HG02973 (cell line): Measurements from ENCODE around the gene TRMT61A.
"Not testable (repeated sequence)": the region's sequence is repeated elsewhere in the genome, so short reads cannot be mapped to it uniquely, and the experiment has no call there.

Experiments used
- ATAC-seq: cut with Tn5 transposase; IDR thresholded peaks from one replicate; pipeline ENCODE4 v1.9.1; 2021; ENCODE audit warnings: moderate library complexity; ENCODE audit not compliant: unreplicated experiment

TRMT61A gene

DNA sequence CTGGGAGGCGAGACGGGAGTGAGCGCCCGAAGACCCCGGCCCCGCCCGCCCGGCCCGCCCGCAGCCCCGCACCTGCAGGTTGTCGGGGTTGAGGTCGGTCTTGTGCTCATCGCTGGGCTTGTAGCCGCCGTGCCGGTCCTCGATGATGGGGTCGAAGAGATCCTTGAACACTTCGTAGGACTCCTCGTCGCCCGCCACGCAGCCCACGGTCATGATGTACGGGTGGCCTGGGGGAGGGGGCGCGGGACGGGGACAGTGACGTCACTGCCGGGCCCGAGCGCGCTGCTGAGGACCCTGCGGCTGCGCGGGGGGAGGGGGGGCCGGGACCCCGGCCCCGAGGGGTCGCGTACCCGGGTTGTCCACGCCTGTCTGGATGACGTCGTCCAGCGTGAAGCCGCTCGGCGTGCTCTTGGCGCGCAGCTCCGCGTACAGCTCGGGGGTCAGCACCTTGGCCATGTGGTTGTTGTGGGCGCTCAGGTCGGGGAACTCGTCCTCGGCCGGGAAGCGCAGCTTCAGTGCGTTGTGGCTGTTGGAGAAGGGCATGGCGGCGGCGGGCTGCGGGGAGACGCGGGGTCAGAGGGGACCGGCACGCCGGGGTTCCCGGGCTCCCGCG, 6.9 kb upstream of the TRMT61A start:
- no peak for ATAC-seq

DNA sequence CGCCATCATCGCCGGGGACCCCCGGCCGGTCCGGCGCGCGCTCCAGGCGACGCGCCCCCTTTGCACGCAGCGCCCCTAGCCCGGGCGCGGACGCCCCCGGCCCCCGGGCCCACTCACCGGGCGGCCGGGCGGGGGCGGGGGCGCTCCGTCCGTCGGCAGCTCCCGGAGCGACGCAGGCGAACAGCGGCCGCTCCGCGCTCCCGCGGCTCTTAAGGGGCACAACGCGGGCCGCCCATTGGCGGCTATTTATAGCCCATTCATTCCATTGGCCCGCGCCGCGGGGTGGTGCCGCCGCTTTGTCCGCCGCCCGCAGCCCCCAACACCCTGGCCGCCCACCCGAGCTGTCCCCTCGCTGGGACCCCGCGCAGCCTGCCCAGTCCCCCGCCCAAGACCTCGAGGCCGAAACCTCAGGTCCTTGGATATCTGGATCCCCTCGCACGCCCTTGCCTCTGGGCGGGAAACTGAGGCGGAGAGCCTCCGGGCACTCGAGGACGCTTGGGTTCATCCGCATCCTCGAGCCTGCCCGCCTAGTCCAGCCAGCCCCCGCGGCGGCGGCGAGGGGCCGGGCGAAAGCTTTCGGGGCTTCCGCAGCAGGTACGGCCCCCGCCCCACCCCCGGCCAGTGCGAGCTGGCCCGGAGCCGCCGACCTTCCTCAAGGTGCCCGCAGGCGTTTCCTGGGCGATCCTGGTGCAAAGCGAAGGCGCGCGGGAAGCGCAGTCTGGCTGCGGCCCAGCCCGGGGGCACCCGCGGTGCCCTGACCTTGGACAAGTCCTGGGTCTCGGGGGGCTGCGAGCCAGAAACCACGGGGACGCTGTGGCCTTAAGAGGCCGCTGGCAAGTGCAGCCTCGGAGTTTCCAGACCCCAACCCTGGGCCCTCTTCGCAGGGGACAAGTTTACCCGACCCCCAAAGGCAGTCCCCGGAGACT, 6.1 kb upstream of the TRMT61A start, which contains the start of gene CKB:
Gene CKB (minus strand): TSS at position 182 of the 926 bp plus-strand sequence. CDS start 337 bp downstream, outside the sequence.
- no peak for ATAC-seq

DNA sequence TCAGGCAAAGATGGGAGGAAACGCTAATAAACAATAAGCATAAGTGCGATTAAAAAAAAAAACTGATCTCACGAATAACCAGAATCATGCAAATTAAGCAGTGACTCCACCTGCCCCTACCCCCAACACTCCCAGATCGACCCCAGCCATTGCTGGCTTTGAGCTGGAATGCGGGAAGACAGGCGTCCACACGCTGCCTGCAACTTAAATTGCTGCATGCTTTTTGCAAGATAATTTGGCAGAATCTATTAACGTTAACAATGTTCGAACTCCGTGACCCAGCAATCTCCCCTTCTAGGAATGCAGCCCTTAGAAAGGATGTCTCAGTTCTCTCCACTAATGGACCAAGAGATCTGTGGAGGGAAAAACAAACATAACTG, 5.4 kb upstream of the TRMT61A start:
- no peak for ATAC-seq

DNA sequence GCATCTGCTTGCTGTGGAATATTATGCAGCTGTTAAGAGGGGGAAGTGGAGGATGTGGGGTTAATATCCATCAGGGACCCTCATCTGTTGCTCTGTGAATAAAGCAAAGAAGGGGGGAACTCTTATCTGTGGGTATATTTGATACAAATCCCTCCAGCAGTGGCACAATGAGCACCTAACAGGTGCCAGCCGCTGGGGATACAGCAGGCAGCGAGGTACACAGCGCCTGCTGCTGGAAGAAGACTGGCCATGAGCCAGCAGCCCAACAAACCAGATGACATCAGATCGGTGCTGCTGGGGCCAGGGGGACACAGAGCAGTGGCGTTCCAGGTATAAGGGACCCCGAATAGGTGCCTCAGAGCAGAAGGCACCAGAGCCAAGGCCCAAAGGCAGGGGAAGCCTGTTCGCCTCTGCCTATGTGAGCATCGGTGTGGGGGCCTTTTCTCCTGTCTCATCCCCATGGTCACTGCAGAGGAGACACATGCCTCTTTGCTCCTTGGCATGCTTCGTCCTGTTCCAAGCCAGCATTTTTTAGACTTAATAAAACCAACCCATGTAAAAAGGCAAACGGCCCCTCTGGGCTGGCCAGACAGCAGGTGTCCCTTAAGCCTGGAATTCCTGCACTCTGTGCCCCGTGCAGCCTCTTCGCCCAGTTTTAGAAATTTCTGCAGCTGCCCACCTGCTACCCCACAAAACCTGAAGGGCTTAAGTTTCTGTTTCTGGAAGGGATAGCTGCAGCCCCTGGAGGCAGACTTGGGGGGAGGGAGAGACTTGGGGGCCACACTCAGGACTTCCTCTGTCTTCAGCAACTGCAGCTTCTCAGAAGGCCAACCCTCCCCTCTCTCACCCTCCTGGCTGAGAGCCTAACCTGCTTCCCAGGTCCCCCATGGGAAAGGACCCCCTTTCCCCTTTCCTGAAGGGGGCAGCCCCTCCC, 4.7 kb upstream of the TRMT61A start:
- ATAC-seq: no peak

DNA sequence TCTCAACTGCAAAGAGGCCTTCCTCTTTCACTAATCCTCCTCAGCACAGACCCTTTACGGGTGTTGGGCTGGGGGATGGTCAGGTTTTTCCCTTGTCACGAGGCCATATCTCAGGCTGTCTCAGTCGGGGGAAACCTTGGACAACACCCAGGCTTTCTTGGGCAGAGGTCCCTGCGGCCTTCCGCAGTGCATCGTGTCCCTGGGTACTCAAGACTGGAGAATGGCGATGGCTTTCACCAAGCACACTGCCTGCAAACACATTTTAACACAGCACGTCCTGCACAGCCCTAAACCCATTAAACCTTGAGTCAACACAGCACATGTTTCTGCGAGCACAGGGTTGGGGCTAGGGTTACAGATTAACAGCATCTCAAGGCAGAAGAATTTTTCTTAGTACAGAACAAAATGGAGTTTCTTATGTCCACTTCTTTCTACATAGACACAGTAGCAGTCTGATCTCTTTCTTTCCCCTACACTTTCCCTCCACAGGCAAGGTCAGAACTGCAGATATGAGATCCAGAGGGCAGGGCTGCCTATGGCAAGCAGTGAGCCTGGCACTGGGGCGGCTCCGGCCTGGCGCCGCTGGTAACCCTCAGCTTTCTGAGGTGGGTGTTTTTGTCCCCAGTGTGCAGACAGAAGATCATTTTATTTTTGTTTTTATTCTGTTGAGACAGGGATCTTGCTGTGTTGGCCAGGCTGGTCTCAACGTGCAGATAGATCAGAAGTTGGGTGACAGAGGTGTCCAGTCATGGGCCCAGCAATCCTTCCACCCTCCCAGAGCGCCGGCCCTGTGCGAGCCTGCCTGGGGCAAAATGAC, 3.4 kb upstream of the TRMT61A start:
- not testable (repeated sequence) for ATAC-seq

DNA sequence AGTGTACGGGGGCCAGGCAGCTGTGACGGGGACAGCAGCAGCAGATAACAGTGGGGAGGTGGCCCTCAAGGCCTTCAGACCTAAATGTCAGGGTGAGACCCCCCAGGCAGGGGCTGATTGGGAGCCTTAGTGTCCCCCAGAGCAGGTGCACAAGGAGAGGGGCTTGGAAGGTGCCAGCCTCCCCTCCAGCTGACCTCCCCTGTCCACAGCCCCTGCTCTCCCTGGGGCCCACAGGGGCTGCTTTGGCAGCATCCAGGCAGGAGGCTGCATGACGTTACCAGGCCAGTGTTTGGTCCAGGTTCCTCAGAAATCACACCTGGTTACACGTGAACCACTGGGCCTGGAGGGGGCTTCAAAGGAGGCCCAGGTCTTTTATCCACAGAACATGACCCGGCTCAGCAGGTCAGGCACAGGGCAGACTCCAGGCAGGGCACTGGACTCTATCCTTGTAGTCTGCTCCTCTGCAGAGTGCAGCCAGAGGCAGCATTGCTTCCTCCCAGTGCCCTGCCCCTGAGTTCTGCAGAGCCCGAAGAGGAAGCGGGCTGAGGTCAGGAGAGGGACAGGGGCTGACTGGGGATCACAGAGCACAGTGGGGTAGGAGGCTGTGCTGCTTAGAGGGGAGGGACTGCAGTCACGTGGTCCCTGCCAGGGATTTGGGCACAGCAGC, 2.6 kb upstream of the TRMT61A start:
- ATAC-seq: no peak

DNA sequence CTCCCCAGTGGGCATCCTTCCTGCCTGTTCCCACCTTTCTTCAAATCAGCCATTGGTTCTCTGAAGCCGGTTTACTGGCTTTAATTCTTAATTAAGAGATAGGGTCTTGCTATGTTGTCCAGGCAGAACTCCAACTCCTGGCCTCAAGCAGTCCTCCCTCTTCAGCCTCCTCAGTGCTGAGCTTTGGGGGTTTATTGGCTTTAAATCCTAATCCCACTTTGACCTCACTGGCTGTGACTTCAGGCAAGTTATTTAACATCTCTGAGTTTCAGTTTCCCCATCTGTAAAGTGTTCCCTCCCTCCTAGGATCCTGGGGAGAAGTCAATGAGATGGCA, 2.1 kb upstream of the TRMT61A start:
- ATAC-seq: no peak

DNA sequence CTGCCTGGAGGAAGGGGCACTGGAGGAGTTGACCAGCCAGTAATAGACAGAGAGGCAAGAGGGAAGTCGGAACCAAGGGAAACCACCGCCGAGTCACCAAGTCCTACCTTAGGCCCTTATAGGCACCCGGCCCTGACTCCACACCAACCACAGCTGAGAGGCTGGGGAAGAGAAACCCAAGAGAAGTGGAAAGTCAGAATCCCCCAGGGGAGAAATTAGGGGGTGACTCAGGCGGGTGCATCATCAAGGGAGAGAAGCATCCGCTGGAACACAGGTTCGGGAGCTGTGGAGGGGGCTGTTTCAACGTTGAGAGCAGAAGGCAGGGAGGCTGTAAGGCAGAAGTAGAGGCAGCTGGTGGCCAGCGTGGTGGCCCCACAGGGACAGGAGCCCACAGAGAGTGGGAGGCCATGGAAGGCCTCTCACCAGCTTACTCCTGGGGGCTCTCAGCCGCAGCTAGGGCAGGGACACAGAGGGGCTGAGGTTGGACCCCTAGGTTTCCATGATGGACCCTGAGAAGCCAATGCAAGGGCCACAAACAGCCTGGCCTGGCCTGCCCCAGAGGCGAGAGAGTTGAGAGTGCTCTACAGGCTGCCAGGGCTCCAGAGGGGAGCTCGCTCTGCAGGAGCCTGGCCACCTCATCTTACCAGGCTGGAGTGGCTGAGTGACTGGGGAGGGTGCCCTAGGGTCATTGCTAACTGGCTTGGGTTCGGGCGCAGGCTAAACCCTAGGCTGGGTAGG, 1.4 kb upstream of the TRMT61A start:
- peak; percentile 51 for ATAC-seq

DNA sequence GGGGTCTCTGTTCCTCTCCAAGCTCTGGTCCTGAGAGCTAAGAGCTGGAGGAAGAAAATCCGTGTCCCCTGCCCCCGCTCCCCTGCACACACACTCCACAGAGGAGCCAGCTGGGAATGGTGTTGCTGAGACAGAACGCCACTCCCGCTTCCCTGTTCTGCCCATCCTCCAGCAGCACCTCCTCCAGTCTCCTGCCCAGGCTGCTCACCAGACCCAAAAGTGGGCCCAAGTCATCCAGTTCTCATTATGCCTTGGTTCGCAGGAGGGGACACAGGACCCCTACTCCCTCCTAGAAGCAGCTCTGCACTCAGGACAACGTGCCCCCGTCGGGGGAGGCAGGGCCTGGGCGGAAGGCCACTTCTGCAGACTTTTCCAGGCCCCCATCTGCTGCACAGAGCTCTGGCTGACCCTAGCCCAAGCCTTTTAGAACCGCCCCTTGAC, 830 bp upstream of the TRMT61A start:
- no peak for ATAC-seq

DNA sequence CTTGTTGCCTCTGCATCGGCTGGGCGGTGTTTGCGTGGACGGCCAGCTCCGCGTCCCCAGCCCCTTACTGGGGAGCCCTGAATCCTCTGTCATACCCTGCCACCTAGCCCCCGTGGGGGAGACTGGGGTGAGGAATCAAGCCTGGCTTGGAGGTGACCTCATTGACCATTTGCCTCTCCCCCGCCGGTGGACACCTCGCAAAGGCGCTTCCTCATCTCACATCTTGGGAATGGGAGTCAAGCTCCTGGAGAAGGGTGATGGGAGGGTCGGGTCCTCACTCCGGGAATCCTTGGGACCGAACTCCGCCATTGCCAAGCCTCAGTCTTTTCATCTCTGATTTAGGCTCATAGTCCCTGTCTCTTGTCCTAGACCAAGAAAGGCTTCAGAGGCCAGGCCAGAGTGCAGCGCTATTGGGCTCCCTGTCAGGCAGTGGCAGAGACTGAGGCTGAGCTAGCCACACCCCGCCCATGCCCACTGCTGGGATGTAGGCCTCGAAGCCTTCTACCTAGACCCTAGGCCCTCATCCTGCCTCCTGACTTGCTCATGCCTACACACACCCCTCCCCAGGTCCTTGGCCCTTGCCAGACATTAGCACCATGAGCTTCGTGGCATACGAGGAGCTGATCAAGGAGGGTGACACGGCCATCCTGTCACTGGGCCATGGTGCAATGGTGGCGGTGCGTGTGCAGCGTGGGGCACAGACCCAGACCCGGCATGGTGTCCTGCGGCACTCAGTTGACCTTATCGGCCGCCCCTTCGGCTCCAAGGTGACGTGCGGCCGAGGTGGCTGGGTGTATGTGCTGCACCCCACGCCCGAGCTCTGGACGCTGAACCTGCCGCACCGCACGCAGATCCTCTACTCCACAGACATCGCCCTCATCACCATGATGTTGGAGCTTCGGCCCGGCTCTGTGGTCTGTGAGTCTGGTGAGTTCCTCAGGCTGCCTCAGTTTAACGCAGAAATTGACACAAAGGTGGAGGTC, 678 bp downstream of the TRMT61A start:
- ATAC-seq: no peak

DNA sequence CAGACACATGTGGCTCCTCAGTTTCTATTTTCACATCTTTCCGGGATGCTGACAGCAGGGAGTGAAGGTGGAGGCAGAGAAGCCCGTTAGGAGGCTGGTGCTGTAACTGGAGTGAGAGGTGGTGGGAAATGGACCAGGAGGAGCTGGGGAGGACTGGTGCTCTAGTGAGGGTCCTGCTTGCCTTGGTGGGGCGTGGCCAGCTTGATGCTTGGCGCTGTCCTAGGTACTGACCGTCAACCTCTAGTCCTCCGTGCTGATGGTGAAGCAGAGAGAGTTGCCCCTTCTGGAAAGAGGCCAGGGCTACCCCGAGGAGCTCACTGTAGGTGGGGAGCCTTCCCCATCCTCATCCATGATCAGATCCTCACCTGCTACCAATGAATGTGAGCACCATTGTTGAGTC, 1.4 kb downstream of the TRMT61A start:
- ATAC-seq: no peak

DNA sequence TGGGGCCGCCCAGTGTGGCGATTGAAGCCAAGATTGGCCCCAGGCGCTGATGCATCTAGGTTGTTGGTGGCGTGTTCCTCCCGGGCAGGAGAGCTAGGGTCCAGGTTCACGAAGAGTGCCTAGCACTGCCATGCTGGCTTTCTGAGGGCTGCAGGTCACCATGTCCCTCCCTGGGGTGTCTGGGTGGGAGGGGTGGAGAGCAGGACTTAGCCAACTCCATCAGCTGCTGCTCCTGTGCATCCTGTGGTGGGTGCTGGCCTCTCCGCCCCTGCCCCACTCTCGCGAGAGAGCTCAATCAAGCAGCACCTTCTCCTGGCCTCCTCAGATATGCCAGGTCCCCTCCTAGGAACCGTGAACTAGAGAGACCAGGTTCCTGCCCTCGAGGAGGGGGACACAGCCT, 1.8 kb downstream of the TRMT61A start:
- ATAC-seq: no peak

DNA sequence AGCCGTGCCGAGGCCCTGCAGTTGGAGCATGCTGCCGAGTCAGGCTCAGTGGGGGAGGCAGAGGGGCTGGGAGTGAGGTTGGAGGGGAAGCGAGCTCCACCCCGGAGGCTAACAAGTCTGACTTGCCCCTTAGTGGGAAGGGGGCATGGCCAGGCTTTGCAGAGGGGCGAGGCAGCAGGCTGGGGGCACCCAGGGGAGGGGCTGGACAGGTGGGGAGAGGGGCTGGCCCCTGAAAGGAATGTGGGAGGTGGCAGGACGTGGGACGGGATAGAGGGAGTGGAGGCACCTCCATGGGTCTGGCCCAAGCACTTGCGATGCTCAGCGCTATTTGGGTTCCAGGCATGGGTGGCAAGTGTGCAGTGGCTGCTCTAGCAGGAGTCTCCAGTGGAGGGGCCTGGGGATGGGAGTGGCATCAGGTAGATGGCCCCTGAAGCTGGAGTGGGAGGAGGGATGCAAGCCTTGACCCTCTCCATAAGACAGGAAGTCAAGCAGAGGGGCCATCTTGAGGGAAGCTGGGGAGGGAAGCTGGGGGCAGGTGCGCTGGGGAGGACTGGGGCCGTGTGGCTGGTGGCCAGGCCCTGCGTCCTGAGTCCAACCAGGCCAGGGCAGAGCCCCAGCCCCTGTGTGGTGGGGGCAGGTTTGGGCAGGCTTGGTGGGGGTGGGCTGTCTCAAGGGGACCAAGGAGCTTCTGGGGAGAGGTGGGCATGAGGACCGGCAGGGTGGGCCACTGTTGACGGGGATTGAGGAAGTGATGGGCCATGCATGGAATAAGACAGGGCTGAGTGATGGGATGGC, 2.6 kb downstream of the TRMT61A start:
- ATAC-seq: no peak

DNA sequence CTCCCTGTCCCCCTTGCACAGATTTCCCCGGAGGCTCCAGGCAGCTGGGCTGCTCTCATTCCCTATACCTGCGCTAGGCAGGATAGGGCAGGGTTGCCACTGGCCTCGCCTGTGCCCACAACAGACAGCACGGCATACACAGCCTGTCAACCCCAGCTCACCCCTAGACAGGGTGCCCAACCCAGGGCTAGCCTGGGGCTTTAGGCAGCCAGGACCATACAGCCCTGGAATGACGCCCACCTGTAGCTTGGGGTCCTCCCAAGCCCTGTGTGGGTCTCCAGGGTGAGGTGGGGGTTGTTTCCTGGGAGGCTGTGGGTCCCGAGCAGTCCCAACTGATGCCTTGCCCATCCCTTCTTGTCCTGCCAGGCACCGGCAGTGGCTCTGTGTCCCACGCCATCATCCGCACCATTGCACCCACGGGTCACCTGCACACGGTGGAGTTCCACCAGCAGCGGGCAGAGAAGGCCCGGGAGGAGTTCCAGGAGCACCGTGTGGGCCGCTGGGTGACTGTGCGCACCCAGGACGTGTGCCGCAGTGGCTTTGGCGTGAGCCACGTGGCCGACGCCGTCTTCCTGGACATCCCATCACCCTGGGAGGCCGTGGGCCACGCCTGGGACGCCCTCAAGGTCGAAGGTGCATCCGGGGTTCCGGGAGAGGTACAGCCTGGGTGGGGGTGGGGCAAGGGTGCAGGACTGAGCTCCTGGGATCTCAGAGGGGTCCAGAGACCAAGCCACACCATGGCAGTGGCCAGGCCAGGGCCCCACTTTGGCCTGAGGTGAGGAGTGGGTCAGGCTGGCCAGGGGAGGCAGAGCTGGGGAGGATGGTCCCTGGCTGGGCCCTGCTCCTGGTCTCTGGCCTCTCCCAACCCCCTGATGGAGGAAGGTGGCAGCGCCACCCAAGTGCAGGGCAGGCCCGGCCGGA, 3.5 kb downstream of the TRMT61A start:
- ATAC-seq: no peak

DNA sequence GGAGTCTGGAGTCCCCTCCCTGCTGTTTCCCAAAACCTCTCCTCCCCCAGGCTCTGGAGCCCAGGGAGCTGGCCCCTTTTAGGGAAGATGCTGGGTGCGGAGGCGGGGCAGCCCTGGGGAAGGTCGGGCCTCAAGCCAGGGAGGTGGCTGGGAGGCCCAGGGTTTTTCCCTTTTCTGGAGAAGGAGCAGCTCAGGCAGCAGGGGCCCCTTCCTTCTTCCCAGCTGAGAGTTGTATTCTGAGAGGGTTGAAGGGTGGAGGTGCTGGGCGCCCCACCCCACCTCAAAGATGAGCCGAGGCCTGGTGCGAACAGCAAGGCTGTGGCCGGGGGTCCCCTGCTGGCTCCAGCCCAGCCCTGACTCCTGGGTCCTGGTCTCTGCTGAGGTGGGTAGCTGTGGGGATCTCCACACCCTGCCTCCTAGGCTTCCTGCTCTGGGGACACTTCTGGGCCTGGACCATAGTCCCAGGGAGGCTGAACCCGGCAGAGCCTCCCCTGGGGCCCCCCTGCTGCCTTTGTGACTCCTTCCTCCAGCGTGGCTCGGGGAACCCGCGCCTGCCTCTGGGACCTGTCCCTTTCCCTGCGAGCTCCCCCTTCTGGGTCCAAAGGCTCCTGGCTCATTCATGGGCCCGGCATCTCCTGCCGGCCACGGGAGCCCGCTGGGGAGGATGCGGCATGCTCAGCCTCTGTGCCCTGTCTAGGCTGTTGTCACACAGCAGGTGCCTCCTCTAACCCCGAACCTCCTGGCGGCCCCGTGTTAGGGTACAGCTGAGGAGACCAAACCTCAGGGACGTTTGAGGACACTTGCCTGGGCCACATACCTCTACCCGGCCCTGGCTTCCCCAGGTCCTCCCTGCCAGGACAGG, 4.4 kb downstream of the TRMT61A start:
- no peak for ATAC-seq
